ENCODE results near the gene RXYLT1.

Gene RXYLT1

GRCh38 chr12:63779498-63780481, at the start of gene RXYLT1:
TSS of gene RXYLT1 (plus strand) at chr12:63779909. CDS start at chr12:63779961, 52 bp downstream.
- no peak for TF ChIP-seq GATA2 (IDR thresholded peaks at IDR 0.05; ENCODE audit: low read depth, low read length)
- no peak for TF ChIP-seq GATA3 (IDR thresholded peaks at IDR 0.05; ENCODE audit: low read depth, low read length)

- TF ChIP-seq GATA3 (IDR thresholded peaks at IDR 0.05; ENCODE audit: low read depth, low read length) (no peak), GATA2 (IDR thresholded peaks at IDR 0.05; ENCODE audit: low read depth, low read length) (no peak)
These were observed 32.2 kb upstream of the RXYLT1 start for GRCh38 chr12:63747553-63747952.

DNA sequence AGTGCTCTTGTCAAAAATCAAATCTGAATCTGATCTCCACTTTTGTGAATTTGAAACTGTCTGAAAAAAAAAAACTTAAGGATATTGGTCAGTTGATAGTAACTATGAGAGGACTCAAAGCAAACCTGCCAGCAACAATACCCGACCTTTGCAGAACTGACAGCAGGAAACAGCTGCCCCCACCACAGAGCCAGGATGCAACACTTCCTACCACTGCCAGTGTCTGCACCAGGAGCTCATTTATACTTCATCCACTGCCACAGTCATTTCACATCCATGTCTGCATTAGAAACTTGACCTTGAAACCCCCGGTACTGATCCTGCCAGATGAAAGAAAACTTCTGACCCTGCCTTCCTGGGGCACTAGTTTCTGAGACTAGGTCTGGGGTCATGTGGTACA, 27.4 kb upstream of the RXYLT1 start:
- no peak for TF ChIP-seq GATA2 (IDR thresholded peaks at IDR 0.05; ENCODE audit: low read depth, low read length)
- no peak for TF ChIP-seq GATA3 (IDR thresholded peaks at IDR 0.05; ENCODE audit: low read depth, low read length)

DNA sequence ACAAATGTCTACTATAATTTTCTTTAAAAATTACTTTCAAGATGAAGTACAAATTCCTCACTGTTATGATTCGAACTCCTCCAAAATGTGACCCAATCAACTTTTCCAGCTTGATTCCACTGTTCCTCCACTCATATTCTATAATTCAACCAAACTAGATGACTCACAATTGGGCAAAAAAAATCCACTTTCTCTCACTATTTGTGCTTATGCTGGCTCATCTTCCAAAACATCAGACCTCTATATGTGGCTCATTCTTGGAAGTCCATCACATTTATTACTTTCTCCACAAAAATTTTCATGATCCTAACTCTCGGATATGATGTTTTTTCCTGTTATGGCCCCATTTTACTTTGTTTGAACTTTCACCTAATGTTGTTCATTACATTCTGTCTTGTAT, 26.9 kb upstream of the RXYLT1 start:
- no peak for TF ChIP-seq GATA2 (IDR thresholded peaks at IDR 0.05; ENCODE audit: low read depth, low read length)
- TF ChIP-seq GATA3 (IDR thresholded peaks at IDR 0.05; ENCODE audit: low read depth, low read length), result no peak

DNA sequence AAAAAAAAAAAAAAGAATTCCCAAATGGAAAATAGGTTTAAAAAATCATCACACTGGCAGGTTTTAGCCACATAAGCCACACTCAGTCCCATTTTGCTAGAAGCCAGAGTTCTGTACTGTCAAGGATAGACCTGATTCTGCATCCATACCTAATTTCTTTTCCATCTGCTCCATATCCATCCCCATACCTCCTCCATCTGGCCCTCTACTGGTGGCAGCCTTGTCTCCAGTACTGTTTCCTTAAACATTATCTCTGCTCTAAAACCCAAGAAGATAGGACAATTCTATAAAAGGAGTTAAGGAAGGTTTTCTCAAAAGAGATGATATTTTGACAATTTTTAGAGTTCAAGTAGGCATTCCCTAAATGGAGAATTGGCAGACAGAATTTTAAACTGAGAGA, 26.0 kb upstream of the RXYLT1 start:
- no peak for TF ChIP-seq GATA3 (IDR thresholded peaks at IDR 0.05; ENCODE audit: low read depth, low read length)
- TF ChIP-seq GATA2 (IDR thresholded peaks at IDR 0.05; ENCODE audit: low read depth, low read length), result no peak

- TF ChIP-seq GATA2 (IDR thresholded peaks at IDR 0.05; ENCODE audit: low read depth, low read length) (no peak), GATA3 (IDR thresholded peaks at IDR 0.05; ENCODE audit: low read depth, low read length) (no peak)
These were observed 15.2 kb upstream of the RXYLT1 start for GRCh38 chr12:63764481-63764880.

GRCh38 chr12:63766498-63766897, 13.2 kb upstream of the RXYLT1 start:
- no peak for TF ChIP-seq GATA3 (IDR thresholded peaks at IDR 0.05; ENCODE audit: low read depth, low read length)
- TF ChIP-seq GATA2 (IDR thresholded peaks at IDR 0.05; ENCODE audit: low read depth, low read length), result no peak

- no peak for TF ChIP-seq GATA3 (IDR thresholded peaks at IDR 0.05; ENCODE audit: low read depth, low read length)
- TF ChIP-seq GATA2 (IDR thresholded peaks at IDR 0.05; ENCODE audit: low read depth, low read length), result no peak
These were observed 9.3 kb upstream of the RXYLT1 start for GRCh38 chr12:63770375-63770774.

GRCh38 chr12:63777340-63777739, 2.4 kb upstream of the RXYLT1 start:
- TF ChIP-seq GATA2 (IDR thresholded peaks at IDR 0.05; ENCODE audit: low read depth, low read length) (no peak), GATA3 (IDR thresholded peaks at IDR 0.05; ENCODE audit: low read depth, low read length) (no peak)

DNA sequence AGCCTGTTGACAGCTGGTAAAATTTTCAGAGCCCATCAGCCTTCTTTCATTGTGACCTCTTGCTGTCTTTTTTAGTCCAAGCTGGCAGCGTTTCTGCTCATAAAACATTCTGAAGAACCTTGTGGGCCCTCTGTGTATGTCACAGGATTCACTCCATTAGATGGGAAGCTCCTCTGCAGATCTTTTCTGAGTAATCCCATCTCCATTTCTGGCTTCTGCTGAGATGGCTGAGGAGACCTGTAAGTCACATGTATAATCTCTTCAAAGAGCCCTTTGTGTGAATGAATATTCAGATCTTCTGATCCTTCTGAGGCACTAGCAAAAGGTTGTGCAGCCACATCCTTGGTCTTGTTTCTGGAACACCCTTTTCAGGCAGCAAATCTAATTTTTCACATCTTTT, 2.8 kb downstream of the RXYLT1 start:
- TF ChIP-seq GATA2 (IDR thresholded peaks at IDR 0.05; ENCODE audit: low read depth, low read length), result no peak
- no peak for TF ChIP-seq GATA3 (IDR thresholded peaks at IDR 0.05; ENCODE audit: low read depth, low read length)

- TF ChIP-seq GATA3 (IDR thresholded peaks at IDR 0.05; ENCODE audit: low read depth, low read length) (no peak), GATA2 (IDR thresholded peaks at IDR 0.05; ENCODE audit: low read depth, low read length) (no peak)
These were observed 7.6 kb downstream of the RXYLT1 start for GRCh38 chr12:63787306-63787705.

DNA sequence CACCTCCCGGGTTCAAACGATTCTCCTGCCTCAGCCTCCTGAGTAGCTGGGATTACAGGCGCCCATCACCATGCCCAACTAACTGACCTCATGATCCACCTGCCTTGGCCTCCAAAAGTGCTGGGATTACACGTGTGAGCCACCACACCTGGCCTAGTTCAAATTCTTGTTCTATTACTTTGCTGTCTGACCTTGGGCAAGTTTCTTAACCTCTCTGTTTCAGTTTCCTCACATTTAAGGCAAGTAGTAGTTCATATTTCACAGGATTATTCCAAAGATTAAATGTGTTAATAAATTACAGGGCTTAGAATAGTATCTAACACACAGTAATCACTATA, 10.9 kb downstream of the RXYLT1 start:
- TF ChIP-seq GATA2 (IDR thresholded peaks at IDR 0.05; ENCODE audit: low read depth, low read length), result no peak
- no peak for TF ChIP-seq GATA3 (IDR thresholded peaks at IDR 0.05; ENCODE audit: low read depth, low read length)

GRCh38 chr12:63792338-63792737, 12.6 kb downstream of the RXYLT1 start:
- no peak for TF ChIP-seq GATA3 (IDR thresholded peaks at IDR 0.05; ENCODE audit: low read depth, low read length)
- no peak for TF ChIP-seq GATA2 (IDR thresholded peaks at IDR 0.05; ENCODE audit: low read depth, low read length)

DNA sequence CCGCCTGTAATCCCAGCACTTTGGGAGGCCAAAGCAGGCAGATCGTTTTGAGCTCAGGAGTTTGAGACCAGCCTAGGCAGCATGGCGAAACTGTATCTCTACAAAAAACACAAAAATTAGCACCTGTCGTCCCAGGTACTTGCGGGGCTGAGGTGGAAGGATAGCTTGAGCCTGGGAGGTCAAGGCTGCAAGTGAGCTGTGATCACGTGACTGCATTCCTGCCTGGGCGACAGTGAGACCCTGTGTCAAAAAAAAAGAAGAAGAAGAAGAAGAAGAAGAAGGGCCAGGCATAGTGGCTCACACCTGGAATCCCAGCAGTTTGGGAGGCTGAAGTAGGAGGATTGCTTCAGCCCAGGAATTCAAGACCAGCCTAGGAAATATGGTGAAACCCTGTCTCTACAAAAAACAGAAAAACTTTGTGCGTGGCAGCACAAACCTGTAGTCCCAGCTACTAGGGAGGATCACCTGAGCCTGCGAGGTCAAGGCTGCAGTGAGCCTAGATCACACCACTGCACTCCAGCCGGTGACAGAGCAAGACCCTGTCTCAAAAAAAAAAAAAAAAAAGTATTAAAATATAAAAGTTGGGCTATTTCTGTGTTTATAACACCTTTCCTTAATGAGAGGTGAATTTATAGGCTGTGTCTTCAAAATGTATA, 15.5 kb downstream of the RXYLT1 start:
- TF ChIP-seq GATA2 (IDR thresholded peaks at IDR 0.05; ENCODE audit: low read depth, low read length), result no peak
- TF ChIP-seq GATA3 (IDR thresholded peaks at IDR 0.05; ENCODE audit: low read depth, low read length), result no peak

- TF ChIP-seq GATA3 (IDR thresholded peaks at IDR 0.05; ENCODE audit: low read depth, low read length), result no peak
- TF ChIP-seq GATA2 (IDR thresholded peaks at IDR 0.05; ENCODE audit: low read depth, low read length), result no peak
These were observed 16.2 kb downstream of the RXYLT1 start for GRCh38 chr12:63795944-63796343.

Measured in SH-SY5Y (cell line).